ENCODE results near the gene MUC20. TPM values are rescaled to one million over a fixed set of nuclear protein-coding genes. Genes with fewer than 3 reads are reported as not detected.
A peak's percentile ranks its signal among the peaks of the same experiment; 100 is the strongest.
"Not testable (repeated sequence)": the region's sequence is repeated elsewhere in the genome, so short reads cannot be mapped to it uniquely, and the experiment has no call there.

Gene MUC20
- total RNA-seq (2014; rRNA removed; shearing (Covaris generic)): 1.7 and 4.7 TPM in 2 replicates

GRCh38 chr3:195720831-195721506 lies at the start of gene MUC20:
Gene MUC20, plus strand, starts transcription at chr3:195720978. Its CDS starts 30 bp downstream, at chr3:195721008.
- in situ Hi-C loops (cut with HindIII; ENCODE audit: low sequenced_read_pairs); DNase-seq (ENCODE audit: low spot score): not testable (repeated sequence)

- in situ Hi-C loops (cut with HindIII; ENCODE audit: low sequenced_read_pairs); DNase-seq (ENCODE audit: low spot score): not testable (repeated sequence)
Measured at GRCh38 chr3:195671283-195671682, 49.5 kb upstream of the MUC20 start.

- in situ Hi-C loops (cut with HindIII; ENCODE audit: low sequenced_read_pairs): not testable (repeated sequence)
Measured at GRCh38 chr3:195673711-195674110, 47.1 kb upstream of the MUC20 start.

GRCh38 chr3:195678391-195679015 lies 42.3 kb upstream of the MUC20 start:
- DNase-seq (ENCODE audit: low spot score); in situ Hi-C loops (cut with HindIII; ENCODE audit: low sequenced_read_pairs): not testable (repeated sequence)

More at GRCh38 chr3:195673711-195674110, 47.1 kb upstream of the MUC20 start:
- DNase-seq (ENCODE audit: low spot score): not testable (repeated sequence)

- in situ Hi-C loops (cut with HindIII; ENCODE audit: low sequenced_read_pairs); DNase-seq (ENCODE audit: low spot score): not testable (repeated sequence)
Measured at GRCh38 chr3:195680690-195681089, 40.1 kb upstream of the MUC20 start.

GRCh38 chr3:195681458-195682103 lies 39.2 kb upstream of the MUC20 start:
- in situ Hi-C loops (cut with HindIII; ENCODE audit: low sequenced_read_pairs); DNase-seq (ENCODE audit: low spot score): not testable (repeated sequence)

- DNase-seq (ENCODE audit: low spot score); in situ Hi-C loops (cut with HindIII; ENCODE audit: low sequenced_read_pairs): not testable (repeated sequence)
Measured at GRCh38 chr3:195682104-195682742, 38.6 kb upstream of the MUC20 start.

GRCh38 chr3:195683722-195684526 lies 36.9 kb upstream of the MUC20 start:
- DNase-seq (ENCODE audit: low spot score); in situ Hi-C loops (cut with HindIII; ENCODE audit: low sequenced_read_pairs): not testable (repeated sequence)

- DNase-seq (ENCODE audit: low spot score); in situ Hi-C loops (cut with HindIII; ENCODE audit: low sequenced_read_pairs): not testable (repeated sequence)
Measured at GRCh38 chr3:195684527-195685257, 36.1 kb upstream of the MUC20 start.

- in situ Hi-C loops (cut with HindIII; ENCODE audit: low sequenced_read_pairs): not testable (repeated sequence)
Measured at GRCh38 chr3:195686537-195687208, 34.1 kb upstream of the MUC20 start.

GRCh38 chr3:195687209-195687760 lies 33.5 kb upstream of the MUC20 start:
- in situ Hi-C loops (cut with HindIII; ENCODE audit: low sequenced_read_pairs); DNase-seq (ENCODE audit: low spot score): not testable (repeated sequence)

More at GRCh38 chr3:195686537-195687208, 34.1 kb upstream of the MUC20 start:
- not testable (repeated sequence) for DNase-seq (ENCODE audit: low spot score)

- in situ Hi-C loops (cut with HindIII; ENCODE audit: low sequenced_read_pairs); DNase-seq (ENCODE audit: low spot score): not testable (repeated sequence)
Measured at GRCh38 chr3:195688471-195689183, 32.2 kb upstream of the MUC20 start.

- DNase-seq (ENCODE audit: low spot score): peak; percentile 52
- in situ Hi-C loops (cut with HindIII; ENCODE audit: low sequenced_read_pairs): not testable (repeated sequence)
Measured at GRCh38 chr3:195689184-195690070, 31.4 kb upstream of the MUC20 start.

GRCh38 chr3:195690951-195691350 lies 29.8 kb upstream of the MUC20 start:
- no peak for DNase-seq (ENCODE audit: low spot score)
- in situ Hi-C loops (cut with HindIII; ENCODE audit: low sequenced_read_pairs): no loop called here

GRCh38 chr3:195691596-195692353 lies 29.0 kb upstream of the MUC20 start:
- DNase-seq (ENCODE audit: low spot score); in situ Hi-C loops (cut with HindIII; ENCODE audit: low sequenced_read_pairs): not testable (repeated sequence)
